ENCODE data around the gene STRN3.
"Not testable (repeated sequence)": the region's sequence is repeated elsewhere in the genome, so short reads cannot be mapped to it uniquely, and the experiment has no call there.

Gene STRN3

DNA sequence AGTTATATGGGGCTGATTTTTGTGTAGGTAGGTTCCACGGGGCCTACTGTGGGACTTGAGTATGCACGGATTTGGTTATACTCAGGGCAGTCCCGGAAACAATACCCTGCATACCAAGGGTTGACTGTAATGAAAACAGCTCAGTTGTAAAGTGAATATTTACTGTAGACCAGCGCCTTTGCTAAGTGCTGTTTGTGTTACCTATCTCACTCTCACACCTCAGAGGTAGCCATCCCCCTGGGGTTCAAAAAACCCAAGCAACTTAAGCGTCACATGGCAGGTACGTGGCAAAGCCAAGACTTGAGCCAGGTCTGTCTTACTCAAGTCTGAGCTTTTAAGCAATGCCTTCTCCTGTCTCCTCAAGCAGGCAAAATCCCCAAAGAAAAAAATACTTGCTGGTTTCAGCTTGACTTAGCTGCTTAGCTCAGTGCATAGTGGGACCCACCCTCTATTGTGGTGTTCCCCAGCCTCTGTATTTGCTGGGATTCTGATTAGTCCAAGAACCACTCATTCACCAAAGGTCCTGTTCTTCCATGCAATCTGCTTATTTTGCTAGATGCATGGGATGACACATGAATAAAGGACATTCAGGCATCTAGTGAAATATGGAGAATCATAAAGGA lies 34.2 kb upstream of the STRN3 start:
- DNase-seq (ENCODE audit: low spot score) = no peak
- in situ Hi-C loops (cut with MboI; ENCODE audit: low sequenced_read_pairs, unreplicated experiment) = no loop called here
- TF ChIP-seq, protein P1, sequence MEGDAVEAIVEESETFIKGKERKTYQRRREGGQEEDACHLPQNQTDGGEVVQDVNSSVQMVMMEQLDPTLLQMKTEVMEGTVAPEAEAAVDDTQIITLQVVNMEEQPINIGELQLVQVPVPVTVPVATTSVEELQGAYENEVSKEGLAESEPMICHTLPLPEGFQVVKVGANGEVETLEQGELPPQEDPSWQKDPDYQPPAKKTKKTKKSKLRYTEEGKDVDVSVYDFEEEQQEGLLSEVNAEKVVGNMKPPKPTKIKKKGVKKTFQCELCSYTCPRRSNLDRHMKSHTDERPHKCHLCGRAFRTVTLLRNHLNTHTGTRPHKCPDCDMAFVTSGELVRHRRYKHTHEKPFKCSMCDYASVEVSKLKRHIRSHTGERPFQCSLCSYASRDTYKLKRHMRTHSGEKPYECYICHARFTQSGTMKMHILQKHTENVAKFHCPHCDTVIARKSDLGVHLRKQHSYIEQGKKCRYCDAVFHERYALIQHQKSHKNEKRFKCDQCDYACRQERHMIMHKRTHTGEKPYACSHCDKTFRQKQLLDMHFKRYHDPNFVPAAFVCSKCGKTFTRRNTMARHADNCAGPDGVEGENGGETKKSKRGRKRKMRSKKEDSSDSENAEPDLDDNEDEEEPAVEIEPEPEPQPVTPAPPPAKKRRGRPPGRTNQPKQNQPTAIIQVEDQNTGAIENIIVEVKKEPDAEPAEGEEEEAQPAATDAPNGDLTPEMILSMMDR (IDR thresholded peaks at IDR 0.05; ENCODE audit: borderline replicate concordance, control extremely low read depth, extremely low read depth, insufficient read depth, missing control alignments) = no peak

DNA sequence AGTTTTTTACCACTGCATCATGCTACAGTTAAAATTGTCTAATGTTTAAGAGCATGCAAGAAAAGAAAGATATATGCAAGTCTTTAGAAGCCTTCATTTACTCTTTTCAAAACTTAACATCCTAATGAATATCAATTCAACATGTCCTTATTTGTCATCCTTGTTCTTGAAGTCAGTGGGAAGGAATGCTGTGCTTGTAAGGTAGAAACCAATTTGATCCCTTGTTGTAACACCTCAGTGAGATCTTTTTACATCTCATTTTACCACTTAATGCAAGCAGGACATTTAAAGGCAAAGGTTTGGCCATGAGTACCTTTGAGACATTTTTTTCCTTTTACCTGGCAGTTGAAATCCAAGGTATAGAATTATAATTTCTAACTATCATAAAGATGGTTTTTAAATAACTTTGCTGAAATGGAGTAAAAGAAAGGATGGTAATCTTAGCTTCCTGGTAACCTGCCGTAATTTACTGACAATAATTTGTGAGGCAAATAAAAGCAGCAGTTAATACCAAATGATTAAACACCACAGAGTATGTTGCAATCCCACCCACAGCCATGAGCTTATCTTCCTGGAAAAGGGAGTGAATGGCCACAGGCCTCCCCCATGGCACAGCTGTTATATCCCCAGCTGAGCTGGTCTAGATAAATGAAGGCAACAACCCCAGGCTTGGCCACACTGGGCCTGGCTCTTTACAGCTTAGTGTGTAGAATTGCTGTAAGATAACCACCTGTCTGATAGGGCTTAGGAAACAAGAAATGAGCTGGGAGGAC lies 33.2 kb upstream of the STRN3 start:
- TF ChIP-seq, protein P1 (IDR thresholded peaks at IDR 0.05; ENCODE audit: borderline replicate concordance, control extremely low read depth, extremely low read depth, insufficient read depth, missing control alignments) = no peak
- no peak for DNase-seq (ENCODE audit: low spot score)
- in situ Hi-C loops (cut with MboI; ENCODE audit: low sequenced_read_pairs, unreplicated experiment) = no loop called here

DNA sequence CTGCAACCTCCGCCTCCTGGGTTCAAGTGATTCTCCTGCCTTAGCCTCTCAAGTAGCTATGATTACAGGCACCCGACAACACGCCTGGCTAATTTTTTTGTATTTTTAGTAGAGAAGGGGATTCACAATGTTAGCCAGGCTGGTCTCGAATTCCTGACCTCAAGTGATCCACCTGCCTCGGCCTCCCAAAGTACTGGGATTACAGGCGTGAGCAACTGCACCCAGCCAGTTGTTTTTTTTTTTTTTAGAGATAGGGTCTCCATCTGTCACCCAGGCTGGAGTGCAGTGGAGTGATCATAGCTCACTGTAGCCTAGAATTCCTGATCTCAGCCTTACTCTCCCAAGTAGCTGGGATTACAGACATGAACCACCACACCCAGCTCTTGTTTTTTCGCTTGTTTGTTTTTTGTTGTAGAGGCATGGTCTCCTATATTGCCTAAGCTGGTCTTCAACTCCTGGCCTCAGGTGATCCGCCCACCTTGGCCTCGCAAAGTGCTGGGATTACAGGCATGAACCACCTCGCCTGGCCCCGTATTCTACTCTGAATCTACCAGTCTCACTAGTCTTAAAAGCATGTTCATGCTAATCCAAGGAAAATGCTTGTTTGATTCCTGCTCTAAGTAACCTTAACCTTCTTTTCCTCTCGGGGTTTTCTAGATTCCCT lies 31.7 kb upstream of the STRN3 start:
- TF ChIP-seq, protein P1 (IDR thresholded peaks at IDR 0.05; ENCODE audit: borderline replicate concordance, control extremely low read depth, extremely low read depth, insufficient read depth, missing control alignments) = no peak
- DNase-seq (ENCODE audit: low spot score) = no peak
- in situ Hi-C loops (cut with MboI; ENCODE audit: low sequenced_read_pairs, unreplicated experiment) = no loop called here

- TF ChIP-seq, protein P1 (IDR thresholded peaks at IDR 0.05; ENCODE audit: borderline replicate concordance, control extremely low read depth, extremely low read depth, insufficient read depth, missing control alignments) = no peak
- DNase-seq (ENCODE audit: low spot score) = no peak
- in situ Hi-C loops (cut with MboI; ENCODE audit: low sequenced_read_pairs, unreplicated experiment) = no loop called here
Observed at GRCh38 chr14:31057035-31057434, 30.9 kb upstream of the STRN3 start.

DNA sequence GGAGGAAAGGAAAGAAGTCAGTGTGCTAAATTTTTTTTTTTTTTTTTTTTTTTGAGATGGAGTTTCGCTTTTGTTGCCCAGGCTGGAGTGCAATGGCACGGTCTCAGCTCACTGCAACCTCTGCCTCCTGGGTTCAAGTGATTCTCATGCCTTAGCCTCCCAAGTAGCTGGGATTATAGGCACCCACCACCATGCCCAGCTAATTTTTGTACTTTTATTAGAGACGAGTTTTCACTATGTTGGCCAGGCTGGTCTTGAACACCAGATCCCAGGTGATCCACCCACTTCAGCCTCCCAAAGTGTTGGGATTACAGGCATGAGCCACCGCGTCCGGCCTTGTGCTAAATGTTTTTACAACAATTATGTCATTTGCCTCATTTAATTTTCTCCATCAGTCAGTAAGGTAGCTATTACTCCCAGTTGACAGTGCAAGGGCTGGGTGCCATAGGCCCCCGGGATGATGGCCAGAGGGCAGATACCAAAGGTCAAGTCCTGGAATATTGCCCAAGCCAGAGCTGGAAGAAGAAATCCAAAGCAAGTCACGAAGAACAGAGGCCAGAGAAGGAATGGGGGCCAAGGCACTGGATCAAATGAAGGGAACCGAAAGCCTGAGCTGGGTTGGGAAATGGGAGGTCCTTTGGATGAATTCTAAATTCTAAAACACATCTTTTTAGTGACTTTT lies 26.9 kb upstream of the STRN3 start:
- in situ Hi-C loops (cut with MboI; ENCODE audit: low sequenced_read_pairs, unreplicated experiment); DNase-seq (ENCODE audit: low spot score): not testable (repeated sequence)

DNA sequence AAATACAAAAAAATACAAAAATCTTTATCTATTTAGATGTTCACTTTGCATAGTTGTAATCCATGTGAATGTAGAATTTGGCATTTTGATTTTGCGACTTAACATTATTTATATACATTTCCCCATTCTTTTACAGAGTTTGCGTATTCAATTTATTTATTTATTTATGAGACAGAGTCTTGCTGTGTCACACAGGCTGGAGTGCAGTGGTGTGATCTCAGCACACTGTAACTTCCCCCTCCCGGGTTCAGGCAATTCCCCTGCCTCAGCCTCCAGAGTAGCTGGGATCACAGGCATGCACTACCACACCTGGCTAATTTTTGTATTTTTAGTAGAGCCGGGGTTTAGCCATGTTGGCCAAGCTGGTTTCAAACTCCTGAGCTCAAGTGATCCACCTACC lies 25.3 kb upstream of the STRN3 start:
- in situ Hi-C loops (cut with MboI; ENCODE audit: low sequenced_read_pairs, unreplicated experiment) = no loop called here
- DNase-seq (ENCODE audit: low spot score) = no peak
- TF ChIP-seq, protein P1 (IDR thresholded peaks at IDR 0.05; ENCODE audit: borderline replicate concordance, control extremely low read depth, extremely low read depth, insufficient read depth, missing control alignments) = no peak
